Measurements from ENCODE around the gene ITGA1.

Gene ITGA1

GRCh38 chr5:52773342-52773741 lies 14.4 kb upstream of the ITGA1 start:
- FAIRE-seq = no peak

DNA sequence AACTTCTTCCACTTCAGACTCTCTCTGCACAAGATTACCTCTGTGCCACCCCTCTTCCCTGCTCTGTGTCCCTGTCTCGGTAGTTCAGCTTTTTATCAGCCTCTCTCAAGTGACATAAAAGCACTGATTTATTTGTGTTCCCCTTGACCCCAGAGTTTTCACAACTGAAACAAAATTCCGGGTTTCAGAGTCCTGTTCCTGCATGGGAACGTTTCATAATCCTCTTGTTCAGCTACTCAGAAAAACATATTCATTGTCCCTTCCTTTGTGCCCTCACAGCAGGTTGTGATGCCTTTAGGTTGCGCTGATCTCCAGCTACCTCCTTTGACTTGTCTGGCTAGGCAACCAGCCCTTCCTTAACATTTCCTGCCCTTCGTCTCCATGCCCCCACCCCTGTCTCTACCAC lies 13.7 kb upstream of the ITGA1 start:
- FAIRE-seq = no peak

GRCh38 chr5:52776116-52776515 lies 11.6 kb upstream of the ITGA1 start:
- FAIRE-seq = no peak

- FAIRE-seq = no peak
Observed at GRCh38 chr5:52777186-52777585, 10.5 kb upstream of the ITGA1 start.

DNA sequence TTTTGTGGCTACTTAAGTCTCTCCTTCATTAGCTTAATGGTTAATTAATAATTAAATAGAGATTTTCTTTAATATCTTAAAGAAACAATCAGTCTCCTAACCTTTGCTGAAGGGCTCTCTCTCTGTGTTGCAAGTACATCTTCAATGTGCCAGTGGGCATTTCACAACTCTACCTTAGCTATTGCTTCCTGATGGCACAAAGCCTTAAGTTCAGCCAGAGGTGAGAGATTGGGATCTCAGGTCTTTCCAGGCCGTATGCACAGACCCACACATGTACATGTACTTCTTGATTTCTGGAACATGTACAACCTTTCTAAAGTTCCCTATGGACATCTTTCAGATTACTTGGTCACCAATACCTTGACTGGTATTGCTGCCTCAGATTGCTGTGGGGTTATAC lies 8.9 kb upstream of the ITGA1 start:
- no peak for FAIRE-seq

DNA sequence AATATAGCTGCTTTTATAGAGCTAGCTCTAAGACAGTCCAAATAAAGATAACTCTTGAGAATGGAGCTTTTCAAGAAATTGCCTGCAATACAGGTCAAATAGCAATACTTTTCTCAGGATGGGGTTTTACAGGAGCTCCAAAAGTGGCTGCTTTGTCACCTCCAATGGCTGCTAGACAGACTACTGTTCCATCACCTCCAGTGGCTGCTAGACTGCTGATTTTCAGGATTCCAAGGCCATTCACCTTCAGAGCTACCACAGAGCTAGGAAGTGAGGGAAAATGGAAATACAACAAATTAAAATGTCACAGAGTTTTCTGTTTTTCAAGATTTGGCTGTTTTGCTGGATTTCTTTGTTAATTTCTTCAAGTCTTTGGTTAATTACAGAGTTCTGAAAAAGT lies 8.5 kb upstream of the ITGA1 start:
- FAIRE-seq = no peak

- FAIRE-seq = no peak
Observed at GRCh38 chr5:52783226-52783959, 4.3 kb upstream of the ITGA1 start.

DNA sequence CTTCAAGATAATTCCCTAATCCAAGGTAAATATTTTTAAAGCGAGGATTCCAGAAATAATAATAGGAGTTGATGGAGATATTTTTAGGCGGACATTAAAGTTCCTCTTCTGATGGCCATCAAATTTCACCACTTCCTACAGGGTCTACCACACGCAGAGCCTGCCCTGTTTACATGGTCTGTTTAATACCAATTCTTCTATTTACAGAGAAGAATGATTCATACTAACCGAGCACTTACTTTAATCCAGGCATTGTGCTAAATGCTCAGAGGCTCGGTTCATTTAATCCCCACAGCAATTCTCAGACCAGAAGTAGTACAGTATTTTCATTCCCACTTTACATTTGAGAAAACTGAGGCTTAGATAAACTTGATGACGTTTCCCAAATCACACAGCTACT lies 3.0 kb upstream of the ITGA1 start:
- FAIRE-seq = peak; percentile 68

DNA sequence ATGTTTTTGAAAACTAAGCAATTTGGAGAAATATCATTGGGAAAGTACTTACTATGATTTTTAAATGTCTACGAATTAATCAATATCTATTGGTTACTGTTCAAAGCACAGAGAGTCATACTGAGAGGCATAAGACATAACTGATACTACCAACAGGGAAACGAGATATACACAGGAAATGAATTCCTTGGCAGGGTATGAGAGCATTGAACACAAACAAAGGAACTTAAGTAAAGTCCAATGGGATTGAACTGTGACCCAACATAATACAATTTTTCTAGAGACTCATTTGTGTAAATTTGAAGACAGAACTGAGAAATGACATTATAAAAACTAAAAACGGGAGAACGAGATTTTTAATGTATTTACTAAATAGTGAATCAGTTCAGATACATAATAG lies 1.3 kb upstream of the ITGA1 start:
- peak; percentile 5 for FAIRE-seq

DNA sequence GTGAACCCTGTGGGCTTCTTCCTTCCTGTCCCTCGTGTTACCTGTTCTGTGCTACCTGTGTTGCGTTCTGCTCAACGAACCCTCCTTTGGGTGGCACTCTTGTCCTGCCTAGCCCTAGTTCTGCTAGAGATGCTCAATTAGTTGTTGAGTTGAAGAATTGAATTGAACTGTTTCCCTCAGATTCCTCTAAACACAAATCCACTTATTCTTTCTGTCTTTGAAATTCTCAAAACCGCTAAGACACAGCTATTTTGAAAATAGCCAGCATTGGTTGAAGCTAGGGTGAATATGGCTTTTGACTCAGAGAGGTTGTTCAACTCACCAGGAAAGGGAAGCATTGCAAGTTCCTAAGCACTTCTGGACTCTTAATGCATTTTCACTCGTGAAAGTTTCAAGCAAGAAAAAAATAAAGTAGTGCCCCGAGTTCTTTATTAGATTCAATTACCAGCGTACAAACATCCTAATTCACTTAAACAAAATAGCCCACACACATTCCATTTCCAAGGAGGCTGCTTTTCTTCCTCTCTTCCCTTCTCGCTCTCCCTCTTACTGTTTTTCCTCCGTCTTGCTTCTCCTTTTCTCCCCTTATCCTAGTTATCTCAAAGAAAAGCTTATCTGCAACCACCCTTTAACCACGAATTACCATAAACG lies 642 bp upstream of the ITGA1 start:
- peak; percentile 96 for FAIRE-seq

GRCh38 chr5:52788505-52788821 lies 747 bp downstream of the ITGA1 start:
- no peak for FAIRE-seq

GRCh38 chr5:52789378-52789777 lies 1.7 kb downstream of the ITGA1 start:
- peak; percentile 72 for FAIRE-seq

- no peak for FAIRE-seq
Observed at GRCh38 chr5:52789851-52790250, 2.1 kb downstream of the ITGA1 start.

DNA sequence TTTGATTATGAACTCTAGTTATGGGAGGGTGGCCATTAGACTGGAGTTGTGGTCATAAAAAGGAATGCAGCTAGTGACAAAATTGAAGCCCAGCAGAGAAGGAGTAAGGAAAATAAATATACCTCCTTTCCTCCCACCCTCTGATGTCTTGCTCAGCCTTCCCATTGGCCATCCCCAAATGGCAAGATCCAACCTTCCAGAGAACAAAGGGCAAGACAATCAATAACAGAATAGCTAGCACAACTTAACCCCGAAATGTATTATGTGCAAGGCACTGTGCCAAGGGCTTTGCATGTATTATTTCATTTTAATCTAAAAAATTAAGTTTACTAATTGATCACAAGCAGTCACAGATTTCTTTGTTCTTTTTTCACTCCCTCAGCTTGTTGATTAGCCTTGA lies 3.6 kb downstream of the ITGA1 start:
- FAIRE-seq = no peak

- FAIRE-seq = no peak
Observed at GRCh38 chr5:52794519-52794918, 6.8 kb downstream of the ITGA1 start.

DNA sequence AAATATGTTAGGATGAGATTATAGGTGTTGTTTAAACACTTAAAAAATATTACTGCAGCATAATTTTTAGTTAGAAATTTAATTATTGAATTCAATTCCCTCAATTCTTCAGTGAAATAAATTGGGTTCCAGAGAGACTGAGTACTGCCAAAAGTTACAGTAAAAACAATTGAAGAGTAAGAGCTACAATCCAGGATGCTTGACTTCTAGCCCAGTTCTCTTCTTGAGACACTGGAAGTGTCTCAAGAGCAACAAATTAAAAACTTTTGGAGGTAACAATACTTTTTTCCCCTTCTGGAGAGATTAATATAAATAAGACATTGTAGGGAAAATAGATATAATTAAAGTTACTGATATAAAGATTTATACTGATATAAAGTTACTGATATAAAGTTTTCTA lies 8.3 kb downstream of the ITGA1 start:
- peak; percentile 47 for FAIRE-seq

DNA sequence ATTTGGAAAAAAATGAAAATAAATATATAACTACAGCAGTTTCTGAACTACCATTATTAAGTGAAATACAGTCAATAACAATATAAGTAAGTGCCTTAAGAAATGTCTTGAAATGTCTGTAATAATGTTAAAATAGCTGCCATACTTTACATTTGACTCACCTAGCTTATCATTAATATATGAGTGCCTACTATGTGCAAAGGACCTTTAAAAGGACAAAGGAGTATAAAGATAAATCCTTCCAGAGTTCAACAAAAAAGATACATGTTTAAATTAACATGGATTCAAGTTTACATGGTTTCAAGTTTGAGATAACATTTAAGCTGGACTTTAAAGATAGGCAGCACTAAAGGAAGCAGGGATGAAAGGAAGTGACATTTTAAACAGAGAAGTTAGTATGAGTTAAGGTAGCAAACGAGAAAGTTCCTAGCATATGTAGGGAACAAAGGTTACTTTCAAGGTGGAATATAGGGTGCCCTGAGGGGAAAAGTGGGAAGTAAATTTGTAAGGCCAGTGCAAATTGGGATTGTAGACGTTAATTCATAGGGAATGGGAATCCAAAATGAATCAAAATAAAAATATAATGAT lies 8.9 kb downstream of the ITGA1 start:
- FAIRE-seq = peak; percentile 17

GRCh38 chr5:52798938-52799337 lies 11.2 kb downstream of the ITGA1 start:
- no peak for FAIRE-seq

DNA sequence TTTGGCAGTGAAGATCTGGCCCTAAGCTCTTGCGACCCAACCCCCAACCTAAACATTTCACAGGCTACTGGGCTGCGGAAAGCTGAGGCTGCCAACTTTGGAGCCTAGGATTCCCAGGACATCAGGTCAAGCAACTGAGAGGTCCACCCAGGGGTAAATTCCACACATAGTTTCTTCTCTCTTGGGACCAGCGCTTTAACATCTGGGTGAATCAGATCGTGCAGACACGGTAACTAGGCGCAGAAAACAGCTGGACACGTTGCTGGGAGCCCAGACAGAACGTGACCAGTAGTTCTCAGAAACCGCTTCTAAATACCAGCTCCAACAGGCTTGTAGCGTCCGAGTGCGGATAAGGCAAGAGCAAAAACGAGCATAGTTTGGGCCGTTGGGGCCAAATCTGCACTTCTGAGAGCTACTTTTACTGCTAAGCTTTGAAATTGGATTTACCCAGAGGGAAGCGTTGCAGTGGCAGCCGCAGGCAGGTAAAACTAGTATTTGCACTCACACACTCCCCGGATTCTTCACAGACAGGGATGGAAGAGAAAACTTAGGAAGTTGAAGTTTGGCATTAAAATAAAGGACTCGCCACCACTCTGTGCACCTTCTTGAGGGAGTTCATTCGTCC lies 11.8 kb downstream of the ITGA1 start:
- FAIRE-seq = no peak

GRCh38 chr5:52799983-52800393 lies 12.3 kb downstream of the ITGA1 start:
- no peak for FAIRE-seq

- no peak for FAIRE-seq
Observed at GRCh38 chr5:52800394-52801213, 12.9 kb downstream of the ITGA1 start.

DNA sequence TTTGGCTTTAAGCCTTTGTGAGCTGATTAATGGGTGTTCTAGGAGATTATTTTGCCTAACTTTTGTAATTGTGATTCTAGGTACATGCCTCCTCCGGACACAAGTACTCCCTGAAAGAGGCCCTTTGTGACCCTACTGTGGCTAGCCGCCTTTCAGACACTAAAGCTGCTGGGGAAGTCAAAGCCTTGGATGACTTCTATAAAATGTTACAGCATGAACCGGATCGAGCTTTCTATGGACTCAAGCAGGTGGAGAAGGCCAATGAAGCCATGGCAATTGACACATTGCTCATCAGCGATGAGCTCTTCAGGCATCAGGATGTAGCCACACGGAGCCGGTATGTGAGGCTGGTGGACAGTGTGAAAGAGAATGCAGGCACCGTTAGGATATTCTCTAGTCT lies 13.6 kb downstream of the ITGA1 start:
- no peak for FAIRE-seq

- peak; percentile 24 for FAIRE-seq
Observed at GRCh38 chr5:52802272-52802973, 14.7 kb downstream of the ITGA1 start.

Measured in islet of Langerhans (tissue), 1 donor.